Chondrocyte (in vitro differentiated cells): ENCODE data around the gene TRAPPC2L. TPM values are rescaled to one million over a fixed set of nuclear protein-coding genes. Genes with fewer than 3 reads are reported as not detected.

Experiments used
- DNase-seq: peaks from one replicate; pipeline ENCODE4 v3.0.0; 2021; ENCODE audit warnings: mixed read lengths, low spot score
- H3K27ac Mint-ChIP-seq: one replicate; pipeline ENCODE4 v1.8.0; 2021; ENCODE audit warnings: mild to moderate bottlenecking, moderate library complexity, mixed read lengths; ENCODE audit not compliant: unreplicated experiment
- H3K27me3 Mint-ChIP-seq: 2 replicates; pipeline ENCODE4 v1.8.0; 2021; ENCODE audit warnings: low read depth, mixed read lengths
- H3K36me3 Mint-ChIP-seq: 2 replicates; pipeline ENCODE4 v1.8.0; 2021; ENCODE audit warnings: low read depth, mixed read lengths
- H3K4me1 Mint-ChIP-seq: 2 replicates; pipeline ENCODE4 v1.8.0; 2021; ENCODE audit warnings: low read depth, mild to moderate bottlenecking, mixed read lengths
- H3K4me3 Mint-ChIP-seq: one replicate; pipeline ENCODE4 v1.8.0; 2021; ENCODE audit warnings: mild to moderate bottlenecking, moderate library complexity, mixed read lengths; ENCODE audit not compliant: unreplicated experiment
- H3K9me3 Mint-ChIP-seq: 2 replicates; pipeline ENCODE4 v1.8.0; 2021; ENCODE audit warnings: low read depth, mixed read lengths
- CTCF ChIP-seq: fragments of 200-600 bp; sonication (generic); IDR thresholded peaks from 2 replicates; pipeline ENCODE4 v1.5.0; 2021; ENCODE audit warnings: antibody characterized with exemption, mild to moderate bottlenecking, moderate library complexity
- total RNA-seq: library from RNA; stranded (reverse); gene quantifications from 3 replicates; pipeline ENCODE4 v1.2.1, GENCODE V29; 2021

TRAPPC2L gene
- total RNA-seq, 1 donor from 2014 or later: 52.5 TPM

GRCh38 chr16:88870608-88871348, 13.9 kb downstream of the TRAPPC2L start:
- TF ChIP-seq CTCF: no peak
- Mint-ChIP-seq H3K4me1 (no peaks in the 10 kb centered on the region), H3K9me3 (no peaks in the 10 kb centered on the region), H3K36me3 (no peaks in the 10 kb centered on the region), H3K4me3 (no peak overlapping the region), H3K27ac (no peak overlapping the region), H3K27me3 (peaks cover 27% of the 10 kb centered on the region)
- DNase-seq: no peak

GRCh38 chr16:88871349-88871702, 14.4 kb downstream of the TRAPPC2L start:
- no peaks in the 10 kb centered on the region for H3K36me3 Mint-ChIP-seq
- H3K9me3 Mint-ChIP-seq: no peaks in the 10 kb centered on the region
- no peak overlapping the region for H3K27ac Mint-ChIP-seq
- no peak overlapping the region for H3K4me3 Mint-ChIP-seq
- DNase-seq: no peak
- TF ChIP-seq CTCF: no peak
- peaks cover 29% of the 10 kb centered on the region for H3K27me3 Mint-ChIP-seq
- no peaks in the 10 kb centered on the region for H3K4me1 Mint-ChIP-seq

- H3K4me3 Mint-ChIP-seq: no peak overlapping the region
- no peaks in the 10 kb centered on the region for H3K9me3 Mint-ChIP-seq
- TF ChIP-seq CTCF: no peak
- H3K36me3 Mint-ChIP-seq: no peaks in the 10 kb centered on the region
- no peaks in the 10 kb centered on the region for H3K4me1 Mint-ChIP-seq
- H3K27ac Mint-ChIP-seq: no peak overlapping the region
- DNase-seq: no peak
- peaks cover 33% of the 10 kb centered on the region for H3K27me3 Mint-ChIP-seq
Observed at GRCh38 chr16:88871730-88872416, 14.9 kb downstream of the TRAPPC2L start.

GRCh38 chr16:88872650-88873331, 15.9 kb downstream of the TRAPPC2L start:
- no peaks in the 10 kb centered on the region for H3K4me1 Mint-ChIP-seq
- H3K27ac Mint-ChIP-seq: no peak overlapping the region
- TF ChIP-seq CTCF: no peak
- no peaks in the 10 kb centered on the region for H3K36me3 Mint-ChIP-seq
- H3K27me3 Mint-ChIP-seq: peaks cover 30% of the 10 kb centered on the region
- no peaks in the 10 kb centered on the region for H3K9me3 Mint-ChIP-seq
- no peak overlapping the region for H3K4me3 Mint-ChIP-seq
- no peak for DNase-seq

- DNase-seq: no peak
- H3K9me3 Mint-ChIP-seq: no peaks in the 10 kb centered on the region
- no peaks in the 10 kb centered on the region for H3K36me3 Mint-ChIP-seq
- H3K27ac Mint-ChIP-seq: no peak overlapping the region
- H3K4me1 Mint-ChIP-seq: no peaks in the 10 kb centered on the region
- no peak overlapping the region for H3K4me3 Mint-ChIP-seq
- no peak for TF ChIP-seq CTCF
- H3K27me3 Mint-ChIP-seq: peaks cover 33% of the 10 kb centered on the region
Observed at GRCh38 chr16:88874938-88875599, 18.1 kb downstream of the TRAPPC2L start.
